Testis (tissue), 2 donors: ENCODE measurements around the gene LSM10.

Experiments used
- POLR2A ChIP-seq: fragments of 450-650 bp; IDR thresholded peaks from one replicate; pipeline ENCODE4 v1.6.1; 2017; ENCODE audit warnings: antibody characterized with exemption, mild to moderate bottlenecking, moderate library complexity
- TF ChIP-seq, protein P1 (sequence below), 3 experiments: fragments of 450-650 bp in 2 of 3; fragments of 200-600 bp in 1 of 3; sonication (generic) in 1 of 3; IDR thresholded peaks; one replicate each; pipeline ENCODE4 v1.5.1; 2016 to 2019; ENCODE audit warnings: antibody characterized with exemption in 3 of 3, mild to moderate bottlenecking in 2 of 3, moderate library complexity in 1 of 3

- TF ChIP-seq, protein P1, sequence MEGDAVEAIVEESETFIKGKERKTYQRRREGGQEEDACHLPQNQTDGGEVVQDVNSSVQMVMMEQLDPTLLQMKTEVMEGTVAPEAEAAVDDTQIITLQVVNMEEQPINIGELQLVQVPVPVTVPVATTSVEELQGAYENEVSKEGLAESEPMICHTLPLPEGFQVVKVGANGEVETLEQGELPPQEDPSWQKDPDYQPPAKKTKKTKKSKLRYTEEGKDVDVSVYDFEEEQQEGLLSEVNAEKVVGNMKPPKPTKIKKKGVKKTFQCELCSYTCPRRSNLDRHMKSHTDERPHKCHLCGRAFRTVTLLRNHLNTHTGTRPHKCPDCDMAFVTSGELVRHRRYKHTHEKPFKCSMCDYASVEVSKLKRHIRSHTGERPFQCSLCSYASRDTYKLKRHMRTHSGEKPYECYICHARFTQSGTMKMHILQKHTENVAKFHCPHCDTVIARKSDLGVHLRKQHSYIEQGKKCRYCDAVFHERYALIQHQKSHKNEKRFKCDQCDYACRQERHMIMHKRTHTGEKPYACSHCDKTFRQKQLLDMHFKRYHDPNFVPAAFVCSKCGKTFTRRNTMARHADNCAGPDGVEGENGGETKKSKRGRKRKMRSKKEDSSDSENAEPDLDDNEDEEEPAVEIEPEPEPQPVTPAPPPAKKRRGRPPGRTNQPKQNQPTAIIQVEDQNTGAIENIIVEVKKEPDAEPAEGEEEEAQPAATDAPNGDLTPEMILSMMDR (IDR thresholded peaks at IDR 0.05), result no peak
- no peak for TF ChIP-seq POLR2A
These were observed 16.3 kb downstream of the LSM10 start for GRCh38 chr1:36381405-36381804.
